SU-DHL-6 (cell line): ENCODE measurements around the gene MRPL1.

Experiments used
- H2AFZ ChIP-seq: fragments of 200-600 bp; sonication (generic); 2 replicates; pipeline ENCODE4 v1.6.1; 2014; ENCODE audit warnings: low read depth, mild to moderate bottlenecking, moderate library complexity, mixed read lengths, antibody characterized with exemption, low read length; ENCODE audit not compliant: severe bottlenecking
- H3F3A ChIP-seq: fragments of 200-600 bp; shearing (Covaris generic); 2 replicates; pipeline ENCODE4 v1.6.0; 2016; ENCODE audit warnings: antibody characterized with exemption, mild to moderate bottlenecking; ENCODE audit not compliant: insufficient read depth
- H3K27ac ChIP-seq: fragments of 200-600 bp; sonication (generic); 2 replicates; pipeline ENCODE4 v1.5.1; 2016; ENCODE audit warnings: low read depth, mild to moderate bottlenecking, low read length, moderate library complexity, mixed read lengths
- H3K27me3 ChIP-seq: fragments of 200-600 bp; sonication (generic), shearing (Covaris generic); 2 replicates; pipeline ENCODE4 v1.6.0; 2014; ENCODE audit warnings: mild to moderate bottlenecking, low read length
- H3K36me3 ChIP-seq: fragments of 200-600 bp; sonication (generic); 2 replicates; pipeline ENCODE4 v1.6.1; 2014; ENCODE audit warnings: mild to moderate bottlenecking, low read length, mixed read lengths
- H3K4me2 ChIP-seq: fragments of 300-600, 200-600 bp; shearing (Covaris generic), sonication (generic); 2 replicates; pipeline ENCODE4 v1.6.0; 2014; ENCODE audit warnings: low read length, low read depth, mild to moderate bottlenecking; ENCODE audit not compliant: poor library complexity, severe bottlenecking
- H3K4me3 ChIP-seq: fragments of 200-600 bp; sonication (generic); 2 replicates; pipeline ENCODE4 v1.5.1; 2014; ENCODE audit warnings: antibody characterized with exemption, low read length, mild to moderate bottlenecking, mixed read lengths; ENCODE audit not compliant: insufficient read depth, poor library complexity, severe bottlenecking
- H3K79me2 ChIP-seq: fragments of 200-600 bp; sonication (generic); 2 replicates; pipeline ENCODE4 v1.6.1; 2014; ENCODE audit warnings: mild to moderate bottlenecking, low read length, moderate library complexity; ENCODE audit not compliant: insufficient read depth
- H3K9ac ChIP-seq: fragments of 200-600 bp; sonication (generic); 2 replicates; pipeline ENCODE4 v1.7.0; 2014; ENCODE audit warnings: mild to moderate bottlenecking, low read length
- H3K9me2 ChIP-seq: fragments of 200-600 bp; sonication (generic); replicated peaks from 2 replicates; pipeline ENCODE4 v1.6.1; 2014; ENCODE audit warnings: low read length; ENCODE audit not compliant: insufficient read depth
- H3K9me3 ChIP-seq: fragments of 200-600 bp; sonication (generic); 2 replicates; pipeline ENCODE4 v1.6.1; 2014; ENCODE audit warnings: low read length, mixed read lengths; ENCODE audit not compliant: insufficient read depth
- H4K20me1 ChIP-seq: fragments of 200-600 bp; sonication (generic); 2 replicates; pipeline ENCODE4 v1.6.1; 2014; ENCODE audit warnings: low read depth, mild to moderate bottlenecking, antibody characterized with exemption, low read length, moderate library complexity, mixed read lengths
- CTCF ChIP-seq: fragments of 200-600 bp; sonication (generic); IDR thresholded peaks from one replicate; pipeline ENCODE4 v1.5.1; 2017; ENCODE audit warnings: antibody characterized with exemption, mild to moderate bottlenecking, low read length, moderate library complexity; ENCODE audit not compliant: insufficient read depth, poor library complexity, severe bottlenecking
- EZH2phosphoT487 ChIP-seq: fragments of 200-600 bp; sonication (generic), shearing (Covaris generic); conservative IDR thresholded peaks from 2 replicates; pipeline ENCODE4 v1.6.1; 2018; ENCODE audit warnings: mild to moderate bottlenecking, antibody characterized with exemption, low read length, moderate library complexity, mixed read lengths

Gene MRPL1

GRCh38 chr4:77872723-77873445 is 10.3 kb downstream of the MRPL1 start:
- H3K9ac ChIP-seq, result no peak overlapping the region
- H3K27ac ChIP-seq, result no peak overlapping the region
- H3K4me2 ChIP-seq, result no peak overlapping the region
- no peaks in the 10 kb centered on the region for H3K9me2 ChIP-seq
- no peak overlapping the region for H2AFZ ChIP-seq
- peaks cover 17% of the 10 kb centered on the region; the same call in 1 of the 2 replicates for H3K79me2 ChIP-seq
- no peak overlapping the region for H3K4me3 ChIP-seq
- TF ChIP-seq EZH2phosphoT487 (no peak), CTCF (no peak)
- no peaks in the 10 kb centered on the region for H3K36me3 ChIP-seq
- H3F3A ChIP-seq, result no peaks in the 10 kb centered on the region
- no peaks in the 10 kb centered on the region for H3K27me3 ChIP-seq
- H3K9me3 ChIP-seq, result no peaks in the 10 kb centered on the region
- no peaks in the 10 kb centered on the region for H4K20me1 ChIP-seq

- Histone ChIP-seq H3K9ac (no peak overlapping the region), H3F3A (no peaks in the 10 kb centered on the region), H3K4me3 (no peak overlapping the region), H3K9me2 (no peaks in the 10 kb centered on the region), H3K4me2 (no peak overlapping the region), H3K9me3 (no peaks in the 10 kb centered on the region), H3K27ac (no peak overlapping the region), H3K27me3 (no peaks in the 10 kb centered on the region), H2AFZ (no peak overlapping the region), H3K36me3 (no peaks in the 10 kb centered on the region), H4K20me1 (no peaks in the 10 kb centered on the region), H3K79me2 (peaks cover 5% of the 10 kb centered on the region; the same call in 1 of the 2 replicates)
- TF ChIP-seq CTCF (no peak), EZH2phosphoT487 (no peak)
These were observed 14.5 kb downstream of the MRPL1 start for GRCh38 chr4:77877167-77877566.

GRCh38 chr4:77877771-77878565 is 15.3 kb downstream of the MRPL1 start:
- Histone ChIP-seq H3K9ac (no peak overlapping the region), H3K4me2 (no peak overlapping the region), H3K27me3 (no peaks in the 10 kb centered on the region), H3K9me2 (no peaks in the 10 kb centered on the region), H3K27ac (no peak overlapping the region), H3F3A (no peaks in the 10 kb centered on the region), H3K79me2 (peaks cover 5% of the 10 kb centered on the region; the same call in 1 of the 2 replicates), H3K36me3 (no peaks in the 10 kb centered on the region), H4K20me1 (no peaks in the 10 kb centered on the region), H3K9me3 (no peaks in the 10 kb centered on the region), H2AFZ (no peak overlapping the region), H3K4me3 (no peak overlapping the region)
- TF ChIP-seq CTCF (no peak), EZH2phosphoT487 (no peak)
